Osteoblast (primary cell): ENCODE data around the gene FOXF1. TPM values are rescaled to one million over a fixed set of nuclear protein-coding genes. Genes with fewer than 3 reads are reported as not detected.

ENCODE experiments used
- DNase-seq: peaks from one replicate; pipeline ENCODE4 v3.0.0; 2011; ENCODE audit warnings: low spot score, mixed read lengths; ENCODE audit not compliant: insufficient read length; ENCODE audit errors: missing footprints
- H2AFZ ChIP-seq: 2 replicates; pipeline ENCODE4 v1.6.0; 2011; ENCODE audit warnings: mild to moderate bottlenecking, low read length
- H3K27ac ChIP-seq: 2 replicates; pipeline ENCODE4 v1.5.1; 2011; ENCODE audit warnings: mild to moderate bottlenecking, low read depth, low read length, moderate library complexity
- H3K27me3 ChIP-seq: 2 replicates; pipeline ENCODE4 v1.6.0; 2012; ENCODE audit warnings: mild to moderate bottlenecking, control low read depth, inconsistent platforms, low read length, moderate library complexity; ENCODE audit not compliant: insufficient read depth
- H3K36me3 ChIP-seq: 2 replicates; pipeline ENCODE4 v1.5.1; 2011; ENCODE audit warnings: mild to moderate bottlenecking, low read length, control low read depth, moderate library complexity; ENCODE audit not compliant: insufficient read depth
- H3K4me1 ChIP-seq: 2 replicates; pipeline ENCODE4 v1.5.1; 2011; ENCODE audit warnings: mild to moderate bottlenecking, low read length, control low read depth, moderate library complexity; ENCODE audit not compliant: insufficient read depth
- H3K4me2 ChIP-seq: 2 replicates; pipeline ENCODE4 v1.6.0; 2011; ENCODE audit warnings: mild to moderate bottlenecking, low read length; ENCODE audit not compliant: insufficient read depth
- H3K4me3 ChIP-seq: fragments of 200-600 bp; sonication (generic); 3 replicates; pipeline ENCODE4 v1.5.1; 2012; ENCODE audit warnings: mild to moderate bottlenecking, low read length, inconsistent platforms; ENCODE audit not compliant: insufficient read depth
- H3K79me2 ChIP-seq: 2 replicates; pipeline ENCODE4 v1.6.0; 2012; ENCODE audit warnings: mild to moderate bottlenecking, low read length, control low read depth, inconsistent platforms; ENCODE audit not compliant: insufficient read depth
- H3K9me3 ChIP-seq: 2 replicates; pipeline ENCODE4 v1.5.1; 2011; ENCODE audit warnings: low read depth, low read length, control low read depth
- H4K20me1 ChIP-seq: 2 replicates; pipeline ENCODE4 v1.6.0; 2012; ENCODE audit warnings: mild to moderate bottlenecking, low read length, control low read depth; ENCODE audit not compliant: insufficient read depth
- CTCF ChIP-seq: IDR thresholded peaks from 2 replicates; pipeline ENCODE4 v1.5.1; 2011; ENCODE audit warnings: mild to moderate bottlenecking, low read depth, low read length, moderate library complexity; ENCODE audit errors: extremely low read depth
- total RNA-seq: library from RNA; depleted of rRNA; stranded (reverse); fragments of >200 nt; gene quantifications from 2 replicates; pipeline ENCODE4 v1.2.3, GENCODE V29; 2012

FOXF1 gene
- total RNA-seq, 1 donor, result not detected

- DNase-seq, result peak; percentile 90
- H3K4me2 ChIP-seq, result no peak overlapping the region
- no peaks in the 10 kb centered on the region for H3K36me3 ChIP-seq
- H3K27me3 ChIP-seq, result peaks cover 95% of the 10 kb centered on the region
- no peaks in the 10 kb centered on the region for H3K79me2 ChIP-seq
- no peaks in the 10 kb centered on the region for H3K9me3 ChIP-seq
- H4K20me1 ChIP-seq, result peaks cover 16% of the 10 kb centered on the region
- no peak for TF ChIP-seq CTCF
- no peak overlapping the region for H3K27ac ChIP-seq
- no peak overlapping the region for H2AFZ ChIP-seq
- no peak overlapping the region for H3K4me3 ChIP-seq
- no peaks in the 10 kb centered on the region for H3K4me1 ChIP-seq
Measured at GRCh38 chr16:86504315-86505184, 5.8 kb upstream of the FOXF1 start.

- DNase-seq, result peak; percentile 84
- no peak overlapping the region for H2AFZ ChIP-seq
Measured at GRCh38 chr16:86505185-86505898, 5.0 kb upstream of the FOXF1 start.

GRCh38 chr16:86505899-86506864 is 4.1 kb upstream of the FOXF1 start:
- Histone ChIP-seq H3K4me1 (no peaks in the 10 kb centered on the region), H4K20me1 (peaks cover 11% of the 10 kb centered on the region), H2AFZ (no peak overlapping the region), H3K4me3 (no peak overlapping the region), H3K79me2 (no peaks in the 10 kb centered on the region), H3K27me3 (peaks cover 88% of the 10 kb centered on the region), H3K27ac (no peak overlapping the region), H3K36me3 (no peaks in the 10 kb centered on the region), H3K9me3 (no peaks in the 10 kb centered on the region), H3K4me2 (no peak overlapping the region)
- no peak for TF ChIP-seq CTCF
- peak; percentile 79 for DNase-seq

More at GRCh38 chr16:86505185-86505898, 5.0 kb upstream of the FOXF1 start:
- no peak overlapping the region for H3K27ac ChIP-seq
- H3K4me3 ChIP-seq, result no peak overlapping the region
- H4K20me1 ChIP-seq, result peaks cover 16% of the 10 kb centered on the region
- no peaks in the 10 kb centered on the region for H3K9me3 ChIP-seq
- H3K36me3 ChIP-seq, result no peaks in the 10 kb centered on the region
- H3K4me1 ChIP-seq, result no peaks in the 10 kb centered on the region
- no peak for TF ChIP-seq CTCF
- H3K27me3 ChIP-seq, result peaks cover 91% of the 10 kb centered on the region
- no peak overlapping the region for H3K4me2 ChIP-seq
- no peaks in the 10 kb centered on the region for H3K79me2 ChIP-seq
